Measurements from ENCODE around the gene USP9X.

Gene USP9X

GRCh38 chrX:41118156-41118555 is 32.9 kb downstream of the USP9X start:
- Histone ChIP-seq H3K9me3 (ENCODE audit: insufficient read depth, low read depth, low read length) (no peaks in the 10 kb centered on the region), H2AFZ (ENCODE audit: low read length) (no peak overlapping the region), H3K4me1 (ENCODE audit: insufficient read depth, low read length, poor library complexity, severe bottlenecking) (no peaks in the 10 kb centered on the region), H3K9ac (ENCODE audit: low read depth, low read length, poor library complexity, severe bottlenecking) (no peak overlapping the region), H3K27me3 (ENCODE audit: insufficient read depth, low read length, poor library complexity, severe bottlenecking) (no peaks in the 10 kb centered on the region), H4K20me1 (ENCODE audit: insufficient read depth, low read length, poor library complexity, severe bottlenecking) (peaks cover 61% of the 10 kb centered on the region), H3K79me2 (ENCODE audit: insufficient read depth, low read length) (peaks cover 90% of the 10 kb centered on the region), H3F3A (ENCODE audit: low read depth) (no peaks in the 10 kb centered on the region), H3K4me2 (ENCODE audit: low read depth, low read length, poor library complexity, severe bottlenecking) (no peak overlapping the region), H3K9me2 (replicated peaks; ENCODE audit: low read depth, low read length) (no peaks in the 10 kb centered on the region), H3K36me3 (ENCODE audit: insufficient read depth, low read length) (no peaks in the 10 kb centered on the region), H3K4me3 (ENCODE audit: low read length, poor library complexity, severe bottlenecking) (no peak overlapping the region)
- TF ChIP-seq EZH2phosphoT487 (IDR thresholded peaks at IDR 0.05; ENCODE audit: borderline replicate concordance), result no peak

GRCh38 chrX:41119803-41120202 is 34.6 kb downstream of the USP9X start:
- Histone ChIP-seq H4K20me1 (ENCODE audit: insufficient read depth, low read length, poor library complexity, severe bottlenecking) (peaks cover 53% of the 10 kb centered on the region), H3K9me2 (replicated peaks; ENCODE audit: low read depth, low read length) (no peaks in the 10 kb centered on the region), H3K36me3 (ENCODE audit: insufficient read depth, low read length) (peaks cover 5% of the 10 kb centered on the region; the same call in 1 of the 2 replicates), H2AFZ (ENCODE audit: low read length) (no peak overlapping the region), H3F3A (ENCODE audit: low read depth) (no peaks in the 10 kb centered on the region), H3K9me3 (ENCODE audit: insufficient read depth, low read depth, low read length) (no peaks in the 10 kb centered on the region), H3K4me1 (ENCODE audit: insufficient read depth, low read length, poor library complexity, severe bottlenecking) (no peaks in the 10 kb centered on the region), H3K9ac (ENCODE audit: low read depth, low read length, poor library complexity, severe bottlenecking) (no peak overlapping the region), H3K27me3 (ENCODE audit: insufficient read depth, low read length, poor library complexity, severe bottlenecking) (no peaks in the 10 kb centered on the region), H3K79me2 (ENCODE audit: insufficient read depth, low read length) (peaks cover 82% of the 10 kb centered on the region), H3K4me2 (ENCODE audit: low read depth, low read length, poor library complexity, severe bottlenecking) (no peak overlapping the region), H3K4me3 (ENCODE audit: low read length, poor library complexity, severe bottlenecking) (no peak overlapping the region)
- no peak for TF ChIP-seq EZH2phosphoT487 (IDR thresholded peaks at IDR 0.05; ENCODE audit: borderline replicate concordance)
- no peak for TF ChIP-seq CTCF (conservative IDR thresholded peaks at IDR 0.05; ENCODE audit: low read length)

- H3K4me1 ChIP-seq (ENCODE audit: insufficient read depth, low read length, poor library complexity, severe bottlenecking), result no peaks in the 10 kb centered on the region
- H2AFZ ChIP-seq (ENCODE audit: low read length), result no peak overlapping the region
- H4K20me1 ChIP-seq (ENCODE audit: insufficient read depth, low read length, poor library complexity, severe bottlenecking), result peaks cover 44% of the 10 kb centered on the region
- H3K9ac ChIP-seq (ENCODE audit: low read depth, low read length, poor library complexity, severe bottlenecking), result no peak overlapping the region
- TF ChIP-seq CTCF (conservative IDR thresholded peaks at IDR 0.05; ENCODE audit: low read length), result no peak
- no peak for TF ChIP-seq EZH2phosphoT487 (IDR thresholded peaks at IDR 0.05; ENCODE audit: borderline replicate concordance)
- no peaks in the 10 kb centered on the region for H3K9me2 ChIP-seq (replicated peaks; ENCODE audit: low read depth, low read length)
- H3K27me3 ChIP-seq (ENCODE audit: insufficient read depth, low read length, poor library complexity, severe bottlenecking), result no peaks in the 10 kb centered on the region
- H3F3A ChIP-seq (ENCODE audit: low read depth), result no peaks in the 10 kb centered on the region
- H3K4me2 ChIP-seq (ENCODE audit: low read depth, low read length, poor library complexity, severe bottlenecking), result no peak overlapping the region
- H3K79me2 ChIP-seq (ENCODE audit: insufficient read depth, low read length), result peaks cover 66% of the 10 kb centered on the region
- no peaks in the 10 kb centered on the region for H3K9me3 ChIP-seq (ENCODE audit: insufficient read depth, low read depth, low read length)
- H3K4me3 ChIP-seq (ENCODE audit: low read length, poor library complexity, severe bottlenecking), result no peak overlapping the region
- H3K36me3 ChIP-seq (ENCODE audit: insufficient read depth, low read length), result peaks cover 5% of the 10 kb centered on the region; the same call in 1 of the 2 replicates
Observed at GRCh38 chrX:41121766-41122165, 36.5 kb downstream of the USP9X start.

- Histone ChIP-seq H3K9me3 (ENCODE audit: insufficient read depth, low read depth, low read length) (no peaks in the 10 kb centered on the region), H3K36me3 (ENCODE audit: insufficient read depth, low read length) (peaks cover 5% of the 10 kb centered on the region; the same call in 1 of the 2 replicates), H3K4me3 (ENCODE audit: low read length, poor library complexity, severe bottlenecking) (no peak overlapping the region), H3K9me2 (replicated peaks; ENCODE audit: low read depth, low read length) (no peaks in the 10 kb centered on the region), H2AFZ (ENCODE audit: low read length) (no peak overlapping the region), H3K4me1 (ENCODE audit: insufficient read depth, low read length, poor library complexity, severe bottlenecking) (no peaks in the 10 kb centered on the region), H4K20me1 (ENCODE audit: insufficient read depth, low read length, poor library complexity, severe bottlenecking) (peaks cover 47% of the 10 kb centered on the region), H3F3A (ENCODE audit: low read depth) (no peaks in the 10 kb centered on the region), H3K79me2 (ENCODE audit: insufficient read depth, low read length) (peaks cover 62% of the 10 kb centered on the region), H3K4me2 (ENCODE audit: low read depth, low read length, poor library complexity, severe bottlenecking) (no peak overlapping the region), H3K9ac (ENCODE audit: low read depth, low read length, poor library complexity, severe bottlenecking) (no peak overlapping the region), H3K27me3 (ENCODE audit: insufficient read depth, low read length, poor library complexity, severe bottlenecking) (no peaks in the 10 kb centered on the region)
- no peak for TF ChIP-seq EZH2phosphoT487 (IDR thresholded peaks at IDR 0.05; ENCODE audit: borderline replicate concordance)
- TF ChIP-seq CTCF (conservative IDR thresholded peaks at IDR 0.05; ENCODE audit: low read length), result no peak
Observed at GRCh38 chrX:41122664-41123257, 37.5 kb downstream of the USP9X start.
